ENCODE data around the gene PPP1R15B. TPM values are rescaled to one million over a fixed set of nuclear protein-coding genes. Genes with fewer than 3 reads are reported as not detected.

PPP1R15B gene
- total and polyA plus RNA-seq, 2 of the 4 experiments (the other 2 are of a cell fraction), result 14.9 to 15.0 TPM

DNA sequence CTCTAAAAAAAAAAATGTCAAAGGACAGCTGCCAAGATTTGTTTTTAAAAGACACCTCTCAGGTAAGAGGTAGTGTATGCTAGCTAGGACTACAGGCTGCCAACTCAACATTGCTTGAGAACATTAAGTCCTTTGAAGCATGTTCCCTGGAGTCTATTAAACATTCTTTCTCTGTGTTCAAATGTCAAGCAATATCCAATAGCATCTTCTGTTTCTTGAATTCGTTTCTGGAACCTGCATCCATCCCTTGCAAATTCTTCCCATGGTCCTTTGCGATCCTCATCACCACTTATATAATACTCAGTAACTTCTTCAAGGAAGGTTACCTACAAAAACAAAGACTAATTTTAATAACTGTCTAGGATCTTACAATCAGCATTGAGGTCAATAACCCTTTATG, 5.6 kb downstream of the PPP1R15B start:
- Histone ChIP-seq H4K91ac (ENCODE audit: insufficient read depth, low read depth, low read length) (no peak overlapping the region), H3K36me3 (ENCODE audit: control insufficient read depth, insufficient read depth, low read length) (peaks cover 16% of the 10 kb centered on the region), H3K9me3 (ENCODE audit: control insufficient read depth, insufficient read depth, low read length) (no peaks in the 10 kb centered on the region), H4K5ac (ENCODE audit: low read depth, low read length) (no peak overlapping the region), H2AK5ac (ENCODE audit: low read depth, low read length) (no peak overlapping the region), H3K56ac (ENCODE audit: extremely low read depth, insufficient read depth, low read length) (no peak overlapping the region), H3K4me3 (ENCODE audit: insufficient read depth, low read depth, low read length) (no peak overlapping the region), H3K18ac (ENCODE audit: low read depth, low read length) (no peak overlapping the region), H3K27ac (ENCODE audit: insufficient read depth, low read length) (no peak overlapping the region), H4K8ac (ENCODE audit: low read depth in 2 of 2, low read length in 2 of 2) (no peak overlapping the region), H3K4ac (ENCODE audit: low read depth, low read length) (no peak overlapping the region), H3K9me1 (ENCODE audit: insufficient read depth, low read length) (no peaks in the 10 kb centered on the region), H3K4me1 (ENCODE audit: control insufficient read depth, insufficient read depth, low read length) (no peaks in the 10 kb centered on the region), H2AFZ (replicated peaks; ENCODE audit: low read length, poor library complexity) (no peak overlapping the region), H3K79me1 (ENCODE audit: low read depth in 1 of 2, low read length in 2 of 2) (peaks cover 0 to 23% of the 10 kb centered on the region in 2 experiments; a peak in 3 of 4 replicates), H2BK5ac (ENCODE audit: low read depth, low read length, poor library complexity, severe bottlenecking) (no peak overlapping the region), H2BK15ac (ENCODE audit: low read depth, low read length) (no peak overlapping the region), H2AK9ac (replicated peaks; ENCODE audit: low read depth, low read length, poor library complexity) (no peak overlapping the region), H4K20me1 (ENCODE audit: insufficient read depth, low read length) (peaks cover 79% of the 10 kb centered on the region), H3K27me3 (ENCODE audit: control insufficient read depth, insufficient read depth, low read length) (no peaks in the 10 kb centered on the region), H3K9ac (ENCODE audit: low read depth, low read length) (no peak overlapping the region), H2BK20ac (ENCODE audit: low read depth, low read length) (no peak overlapping the region), H3K4me2 (ENCODE audit: low read depth, low read length) (no peak overlapping the region), H3K23ac (ENCODE audit: low read depth, low read length) (no peak overlapping the region), H3K14ac (replicated peaks; ENCODE audit: low read depth, low read length) (no peak overlapping the region), H2BK120ac (ENCODE audit: low read depth, low read length) (no peak overlapping the region)
- DNase-seq (no peak), ATAC-seq (ENCODE audit: low read depth) (no peak)
- no TSS peak for BruUV-seq (replicated peaks)
- POLR2A ChIA-PET (ENCODE audit: unreplicated experiment), result no interaction called here
- dilution Hi-C loops (cut with HindIII; ENCODE audit: low sequenced_read_pairs, unreplicated experiment) (no loop called here), intact Hi-C loops (cut with micrococcal nuclease) (no loop called here), in situ Hi-C loops (cut with MboI; ENCODE audit: low sequenced_read_pairs) (no loop called here)
- WGBS, 2 experiments (ENCODE audit: extremely low coverage in 2 of 2, insufficient read length in 1 of 2), result no CpG with 5 or more reads among the region's 2 CpGs
- CTCF ChIA-PET, result no interaction called here
- TF ChIP-seq RAD21 (IDR thresholded peaks at IDR 0.05; ENCODE audit: low read length), result no peak
- no peak for TF ChIP-seq MAFK (IDR thresholded peaks at IDR 0.05; ENCODE audit: low read depth, low read length)
- TF ChIP-seq MXI1 (IDR thresholded peaks at IDR 0.05; ENCODE audit: borderline replicate concordance, low read depth, low read length), result no peak
- TF ChIP-seq POLR2A (IDR thresholded peaks at IDR 0.05; ENCODE audit: low read depth, low read length), result no peak
- TF ChIP-seq FOS (IDR thresholded peaks at IDR 0.05; ENCODE audit: low read depth, low read length), result no peak
- TF ChIP-seq USF2 (IDR thresholded peaks at IDR 0.05; ENCODE audit: low read depth, low read length), result no peak
- TF ChIP-seq NFE2L2 (IDR thresholded peaks at IDR 0.05; ENCODE audit: low read depth, low read length), result no peak
- TF ChIP-seq CTCF (conservative IDR thresholded peaks at IDR 0.05; ENCODE audit: low read depth, low read length), result no peak
- TF ChIP-seq CEBPB (IDR thresholded peaks at IDR 0.05; ENCODE audit: low read depth, low read length), result no peak
- no peak for TF ChIP-seq SMC3 (IDR thresholded peaks at IDR 0.05; ENCODE audit: low read depth, low read length)
- TF ChIP-seq BHLHE40 (IDR thresholded peaks at IDR 0.05; ENCODE audit: low read depth, low read length), result no peak
- TF ChIP-seq ELK1 (IDR thresholded peaks at IDR 0.05; ENCODE audit: borderline replicate concordance, low read depth, low read length), result no peak
